H1 (cell line): ENCODE data around the gene OGDH. TPM values are rescaled to one million over a fixed set of nuclear protein-coding genes. Genes with fewer than 3 reads are reported as not detected.

Experiments used
- BACH1 ChIP-seq: IDR thresholded peaks from 2 replicates; pipeline ENCODE4 v1.6.1; 2012; ENCODE audit warnings: low read length, improper control_type of control experiment
- CHD1 ChIP-seq: IDR thresholded peaks from 2 replicates; pipeline ENCODE4 v1.6.1; 2012; ENCODE audit warnings: low read depth, low read length, improper control_type of control experiment
- CHD2 ChIP-seq: IDR thresholded peaks from 2 replicates; pipeline ENCODE4 v1.6.1; 2012; ENCODE audit warnings: low read length, improper control_type of control experiment
- KDM5A ChIP-seq: fragments of 200-600 bp; IDR thresholded peaks from 2 replicates; pipeline ENCODE4 v1.7.1; 2012; ENCODE audit warnings: mild to moderate bottlenecking, low read length, inconsistent platforms, mixed read lengths
- NRF1 ChIP-seq: IDR thresholded peaks from 2 replicates; pipeline ENCODE4 v1.6.1; 2011; ENCODE audit warnings: mild to moderate bottlenecking, low read depth, low read length, improper control_type of control experiment
- POLR2AphosphoS5 ChIP-seq: IDR thresholded peaks from 2 replicates; pipeline ENCODE4 v1.6.1; 2011; ENCODE audit warnings: low read depth, low read length
- RAD21 ChIP-seq, 2 experiments: IDR thresholded peaks in 1 of 2; conservative IDR thresholded peaks in 1 of 2; 2 replicates each; pipeline ENCODE4 v1.6.1; 2011; ENCODE audit warnings: low read depth in 2 of 2, low read length in 2 of 2, improper control_type of control experiment in 1 of 2, inconsistent platforms in 1 of 2, mild to moderate bottlenecking in 1 of 2, moderate library complexity in 1 of 2
- SAP30 ChIP-seq: fragments of 300-600 bp; sonication (generic); IDR thresholded peaks from 2 replicates; pipeline ENCODE4 v1.7.1; 2012; ENCODE audit warnings: low read length, moderate library complexity, mild to moderate bottlenecking, inconsistent platforms; ENCODE audit not compliant: insufficient read depth, insufficient replicate concordance
- SP2 ChIP-seq: IDR thresholded peaks from 2 replicates; pipeline ENCODE4 v1.6.1; 2012; ENCODE audit warnings: mild to moderate bottlenecking, low read length, inconsistent platforms
- TAF1 ChIP-seq: IDR thresholded peaks from 2 replicates; pipeline ENCODE4 v1.6.1; 2011; ENCODE audit warnings: mild to moderate bottlenecking, low read depth, low read length
- TAF7 ChIP-seq: optimal IDR thresholded peaks from 2 replicates; pipeline ENCODE3; 2011; ENCODE audit warnings: low read depth, mild to moderate bottlenecking, inconsistent platforms, low read length, moderate library complexity, borderline replicate concordance
- polyA plus RNA-seq, 7 experiments: library from polyadenylated mRNA; depleted of rRNA in 3 of 7; stranded (reverse) in 5 of 7; unstranded in 2 of 7; fragments of >200 nt in 5 of 7; fragments of 200-250 nt in 2 of 7; gene quantifications; 1 replicate in 5 of 7; 2 replicates in 1 of 7; 4 replicates in 1 of 7; pipeline versions ENCODE4 v1.2.1 to v1.2.3, GENCODE V29; 2011 to 2013; ENCODE audit warnings: missing spikeins in 2 of 7, mixed read lengths in 2 of 7
- total RNA-seq: library from RNA; stranded (reverse); fragmentation: NEBNext Ultra II Directional; extraction: Animal tissue kit (Norgen Biotek cat#: 25700); gene quantifications from 2 replicates; pipeline ENCODE4 v1.2.1, GENCODE V29; 2021

Gene OGDH
- total and polyA plus RNA-seq, 2 of the 8 experiments (the other 6 are each of a cell fraction or from before 2014, with no cell fraction given) = 71.6 to 91.6 TPM

- peak; percentile 34 for TF ChIP-seq SAP30
- peak; percentile 79 for TF ChIP-seq POLR2AphosphoS5
- no peak for TF ChIP-seq CHD1
- peak; percentile 58 for TF ChIP-seq TAF7
- TF ChIP-seq KDM5A = no peak; the same call in 1 of the 2 replicates
- TF ChIP-seq NRF1 = peak; percentile 56
- TF ChIP-seq BACH1 = peak; percentile 38
- TF ChIP-seq SP2 = no peak
- 0 out of 4 replicates have a peak, but pooled peaks of 1 of the 2 experiments have one; percentile 0 for TF ChIP-seq RAD21 (IDR thresholded peaks at IDR 0.05 in 1 of 2, conservative IDR thresholded peaks at IDR 0.05 in 1 of 2; ENCODE audit: low read depth in 2 of 2, low read length in 2 of 2)
- TF ChIP-seq CHD2 = peak; percentile 58; the same call in 1 of the 2 replicates
- peak; percentile 81; the same call in 1 of the 2 replicates for TF ChIP-seq TAF1
Measured at GRCh38 chr7:44573464-44574286, 32.8 kb upstream of the OGDH start, which contains the start of gene DDX56 (continued).
